GM19193 (cell line): Measurements from ENCODE around the gene CYP2C8.

ENCODE experiments used
- POLR2A ChIP-seq: IDR thresholded peaks from 4 replicates; pipeline ENCODE4 v1.6.1; 2011; ENCODE audit not compliant: insufficient read depth, insufficient read length; ENCODE audit errors: extremely low read depth

Gene CYP2C8

GRCh38 chr10:95069286-95069685 is at the start of gene CYP2C8:
Gene CYP2C8, minus strand, starts transcription at chr10:95069497. Its CDS starts 95 bp downstream, at chr10:95069402.
- TF ChIP-seq POLR2A, result no peak

- TF ChIP-seq POLR2A, result no peak
Observed at GRCh38 chr10:95116869-95117269, 47.6 kb upstream of the CYP2C8 start.

GRCh38 chr10:95097805-95098204 is 28.5 kb upstream of the CYP2C8 start:
- TF ChIP-seq POLR2A, result no peak

- TF ChIP-seq POLR2A, result no peak
Observed at GRCh38 chr10:95096143-95096542, 26.8 kb upstream of the CYP2C8 start.

- TF ChIP-seq POLR2A, result no peak
Observed at GRCh38 chr10:95077556-95077955, 8.3 kb upstream of the CYP2C8 start.

GRCh38 chr10:95071107-95071660 is 1.9 kb upstream of the CYP2C8 start:
- no peak for TF ChIP-seq POLR2A

- TF ChIP-seq POLR2A, result no peak
Observed at GRCh38 chr10:95056744-95057363, 12.4 kb downstream of the CYP2C8 start.

- TF ChIP-seq POLR2A, result no peak
Observed at GRCh38 chr10:95049919-95050318, 19.4 kb downstream of the CYP2C8 start.

GRCh38 chr10:95048206-95048605 is 21.1 kb downstream of the CYP2C8 start:
- TF ChIP-seq POLR2A, result no peak

GRCh38 chr10:95039281-95039680 is 30.0 kb downstream of the CYP2C8 start:
- no peak for TF ChIP-seq POLR2A

GRCh38 chr10:95035332-95036295 is 33.7 kb downstream of the CYP2C8 start:
- no peak for TF ChIP-seq POLR2A

GRCh38 chr10:95034401-95034800 is 34.9 kb downstream of the CYP2C8 start:
- TF ChIP-seq POLR2A, result no peak

- no peak for TF ChIP-seq POLR2A
Observed at GRCh38 chr10:95031656-95032055, 37.6 kb downstream of the CYP2C8 start.

- no peak for TF ChIP-seq POLR2A
Observed at GRCh38 chr10:95026461-95026860, 42.8 kb downstream of the CYP2C8 start.

GRCh38 chr10:94997741-94998174 is 71.5 kb downstream of the CYP2C8 start:
- no peak for TF ChIP-seq POLR2A
